GM12878 (cell line): ENCODE data around the gene STXBP5.

Experiments used
- CEBPB ChIP-seq, 2 experiments: fragments of 150-350 bp in 1 of 2; IDR thresholded peaks; 2 replicates each; pipeline ENCODE4 v1.6.1; 2012 to 2014; ENCODE audit warnings: low read depth in 2 of 2, low read length in 2 of 2, borderline replicate concordance in 1 of 2, inconsistent platforms in 1 of 2
- CHD2 ChIP-seq: IDR thresholded peaks from 2 replicates; pipeline ENCODE4 v1.6.1; 2011; ENCODE audit warnings: low read depth, low read length, improper control_type of control experiment, borderline replicate concordance
- EGR1 ChIP-seq, 2 experiments: IDR thresholded peaks; 1 replicate in 1 of 2; 2 replicates in 1 of 2; pipeline ENCODE4 v1.6.1; 2011 to 2012; ENCODE audit warnings: low read depth in 2 of 2, low read length in 2 of 2, borderline replicate concordance in 1 of 2, mild to moderate bottlenecking in 1 of 2, moderate library complexity in 1 of 2
- EZH2 ChIP-seq: IDR thresholded peaks from 2 replicates; pipeline ENCODE4 v1.6.1; 2012; ENCODE audit warnings: low read depth, mild to moderate bottlenecking, control low read depth, inconsistent platforms, low read length, borderline replicate concordance; ENCODE audit not compliant: control insufficient read depth
- GABPA ChIP-seq: IDR thresholded peaks from 2 replicates; pipeline ENCODE4 v1.6.1; 2014; ENCODE audit warnings: antibody characterized with exemption, low read depth, mild to moderate bottlenecking, inconsistent platforms
- POLR2AphosphoS5 ChIP-seq: IDR thresholded peaks from 2 replicates; pipeline ENCODE4 v1.6.1; 2011; ENCODE audit warnings: mild to moderate bottlenecking, low read length, inconsistent platforms
- SUZ12 ChIP-seq: fragments of 200-600 bp; sonication (generic); IDR thresholded peaks from one replicate; pipeline ENCODE4 v1.6.1; 2018; ENCODE audit warnings: antibody characterized with exemption, mild to moderate bottlenecking; ENCODE audit not compliant: unreplicated experiment
- TCF3 ChIP-seq: IDR thresholded peaks from 2 replicates; pipeline ENCODE4 v1.6.1; 2012; ENCODE audit warnings: low read depth, mild to moderate bottlenecking, low read length, borderline replicate concordance; ENCODE audit not compliant: insufficient read depth
- ZNF274 ChIP-seq: IDR thresholded peaks from one replicate; pipeline ENCODE4 v1.8.0; 2011; ENCODE audit not compliant: insufficient read length, insufficient read depth
- TF ChIP-seq, protein P1 (sequence below), 3 experiments: IDR thresholded peaks in 2 of 3; conservative IDR thresholded peaks in 1 of 3; 2 replicates each; pipeline ENCODE4 v1.5.1; 2011; ENCODE audit warnings: low read depth in 3 of 3, low read length in 3 of 3, mild to moderate bottlenecking in 3 of 3, control low read depth in 2 of 3, moderate library complexity in 2 of 3, inconsistent platforms in 1 of 3, mixed read lengths in 1 of 3; ENCODE audit not compliant: control insufficient read depth in 2 of 3, insufficient read depth in 1 of 3; ENCODE audit errors: extremely low read depth in 1 of 3
- TF ChIP-seq, protein P2 (sequence below): fragments of 450-650 bp; IDR thresholded peaks from 2 replicates; pipeline ENCODE4 v1.6.1; 2017; ENCODE audit warnings: mild to moderate bottlenecking
- TF ChIP-seq, protein P3 (sequence below): IDR thresholded peaks from 2 replicates; pipeline ENCODE4 v1.6.1; 2011; ENCODE audit warnings: low read depth, low read length, improper control_type of control experiment, borderline replicate concordance
- TF ChIP-seq, protein P4 (sequence below): IDR thresholded peaks from 2 replicates; pipeline ENCODE4 v1.6.1; 2012; ENCODE audit warnings: low read length, inconsistent platforms

DNA sequence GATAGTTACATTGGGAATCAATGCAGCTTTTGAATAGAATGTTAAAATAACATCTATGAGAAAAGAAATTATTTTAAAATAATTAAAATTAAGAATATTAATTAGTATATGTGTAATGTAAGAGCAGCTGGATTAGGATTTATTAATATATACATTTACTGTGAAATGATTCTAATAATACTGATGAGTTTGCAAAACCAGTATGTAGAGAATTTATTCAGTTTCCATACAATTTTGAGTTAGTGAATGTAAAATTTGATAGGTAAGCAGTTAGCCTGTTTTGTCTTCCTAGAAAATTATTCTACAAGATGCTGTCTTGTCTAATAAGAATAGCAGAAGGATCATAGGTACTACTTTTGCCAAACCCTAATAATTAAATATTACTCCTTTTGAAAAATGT, 70.6 kb downstream of the STXBP5 start:
- TF ChIP-seq, protein P1, sequence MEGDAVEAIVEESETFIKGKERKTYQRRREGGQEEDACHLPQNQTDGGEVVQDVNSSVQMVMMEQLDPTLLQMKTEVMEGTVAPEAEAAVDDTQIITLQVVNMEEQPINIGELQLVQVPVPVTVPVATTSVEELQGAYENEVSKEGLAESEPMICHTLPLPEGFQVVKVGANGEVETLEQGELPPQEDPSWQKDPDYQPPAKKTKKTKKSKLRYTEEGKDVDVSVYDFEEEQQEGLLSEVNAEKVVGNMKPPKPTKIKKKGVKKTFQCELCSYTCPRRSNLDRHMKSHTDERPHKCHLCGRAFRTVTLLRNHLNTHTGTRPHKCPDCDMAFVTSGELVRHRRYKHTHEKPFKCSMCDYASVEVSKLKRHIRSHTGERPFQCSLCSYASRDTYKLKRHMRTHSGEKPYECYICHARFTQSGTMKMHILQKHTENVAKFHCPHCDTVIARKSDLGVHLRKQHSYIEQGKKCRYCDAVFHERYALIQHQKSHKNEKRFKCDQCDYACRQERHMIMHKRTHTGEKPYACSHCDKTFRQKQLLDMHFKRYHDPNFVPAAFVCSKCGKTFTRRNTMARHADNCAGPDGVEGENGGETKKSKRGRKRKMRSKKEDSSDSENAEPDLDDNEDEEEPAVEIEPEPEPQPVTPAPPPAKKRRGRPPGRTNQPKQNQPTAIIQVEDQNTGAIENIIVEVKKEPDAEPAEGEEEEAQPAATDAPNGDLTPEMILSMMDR (IDR thresholded peaks at IDR 0.05 in 2 of 3, conservative IDR thresholded peaks at IDR 0.05 in 1 of 3; ENCODE audit: control insufficient read depth in 2 of 3, extremely low read depth in 1 of 3, insufficient read depth in 1 of 3, low read depth in 3 of 3, low read length in 3 of 3): no peak
- TF ChIP-seq, protein P2, sequence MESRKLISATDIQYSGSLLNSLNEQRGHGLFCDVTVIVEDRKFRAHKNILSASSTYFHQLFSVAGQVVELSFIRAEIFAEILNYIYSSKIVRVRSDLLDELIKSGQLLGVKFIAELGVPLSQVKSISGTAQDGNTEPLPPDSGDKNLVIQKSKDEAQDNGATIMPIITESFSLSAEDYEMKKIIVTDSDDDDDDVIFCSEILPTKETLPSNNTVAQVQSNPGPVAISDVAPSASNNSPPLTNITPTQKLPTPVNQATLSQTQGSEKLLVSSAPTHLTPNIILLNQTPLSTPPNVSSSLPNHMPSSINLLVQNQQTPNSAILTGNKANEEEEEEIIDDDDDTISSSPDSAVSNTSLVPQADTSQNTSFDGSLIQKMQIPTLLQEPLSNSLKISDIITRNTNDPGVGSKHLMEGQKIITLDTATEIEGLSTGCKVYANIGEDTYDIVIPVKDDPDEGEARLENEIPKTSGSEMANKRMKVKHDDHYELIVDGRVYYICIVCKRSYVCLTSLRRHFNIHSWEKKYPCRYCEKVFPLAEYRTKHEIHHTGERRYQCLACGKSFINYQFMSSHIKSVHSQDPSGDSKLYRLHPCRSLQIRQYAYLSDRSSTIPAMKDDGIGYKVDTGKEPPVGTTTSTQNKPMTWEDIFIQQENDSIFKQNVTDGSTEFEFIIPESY: no peak
- TF ChIP-seq ZNF274: no peak
- no peak for TF ChIP-seq CHD2
- no peak for TF ChIP-seq EGR1 (IDR thresholded peaks at IDR 0.05; ENCODE audit: borderline replicate concordance in 1 of 2, low read depth in 2 of 2, low read length in 2 of 2)
- TF ChIP-seq CEBPB (IDR thresholded peaks at IDR 0.05; ENCODE audit: borderline replicate concordance in 1 of 2, low read depth in 2 of 2, low read length in 2 of 2): no peak
- TF ChIP-seq GABPA: no peak
- no peak for TF ChIP-seq SUZ12
- TF ChIP-seq TCF3: no peak
- TF ChIP-seq, protein P3, sequence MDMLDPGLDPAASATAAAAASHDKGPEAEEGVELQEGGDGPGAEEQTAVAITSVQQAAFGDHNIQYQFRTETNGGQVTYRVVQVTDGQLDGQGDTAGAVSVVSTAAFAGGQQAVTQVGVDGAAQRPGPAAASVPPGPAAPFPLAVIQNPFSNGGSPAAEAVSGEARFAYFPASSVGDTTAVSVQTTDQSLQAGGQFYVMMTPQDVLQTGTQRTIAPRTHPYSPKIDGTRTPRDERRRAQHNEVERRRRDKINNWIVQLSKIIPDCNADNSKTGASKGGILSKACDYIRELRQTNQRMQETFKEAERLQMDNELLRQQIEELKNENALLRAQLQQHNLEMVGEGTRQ: no peak
- TF ChIP-seq, protein P4, sequence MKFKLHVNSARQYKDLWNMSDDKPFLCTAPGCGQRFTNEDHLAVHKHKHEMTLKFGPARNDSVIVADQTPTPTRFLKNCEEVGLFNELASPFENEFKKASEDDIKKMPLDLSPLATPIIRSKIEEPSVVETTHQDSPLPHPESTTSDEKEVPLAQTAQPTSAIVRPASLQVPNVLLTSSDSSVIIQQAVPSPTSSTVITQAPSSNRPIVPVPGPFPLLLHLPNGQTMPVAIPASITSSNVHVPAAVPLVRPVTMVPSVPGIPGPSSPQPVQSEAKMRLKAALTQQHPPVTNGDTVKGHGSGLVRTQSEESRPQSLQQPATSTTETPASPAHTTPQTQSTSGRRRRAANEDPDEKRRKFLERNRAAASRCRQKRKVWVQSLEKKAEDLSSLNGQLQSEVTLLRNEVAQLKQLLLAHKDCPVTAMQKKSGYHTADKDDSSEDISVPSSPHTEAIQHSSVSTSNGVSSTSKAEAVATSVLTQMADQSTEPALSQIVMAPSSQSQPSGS: no peak
- TF ChIP-seq EZH2: no peak
- no peak for TF ChIP-seq POLR2AphosphoS5
